ENCODE results near the gene EXOC1L. TPM values are rescaled to one million over a fixed set of nuclear protein-coding genes. Genes with fewer than 3 reads are reported as not detected.
"Not testable (repeated sequence)": the region's sequence is repeated elsewhere in the genome, so short reads cannot be mapped to it uniquely, and the experiment has no call there.

EXOC1L gene
- total RNA-seq, 1 donor, result not detected

DNA sequence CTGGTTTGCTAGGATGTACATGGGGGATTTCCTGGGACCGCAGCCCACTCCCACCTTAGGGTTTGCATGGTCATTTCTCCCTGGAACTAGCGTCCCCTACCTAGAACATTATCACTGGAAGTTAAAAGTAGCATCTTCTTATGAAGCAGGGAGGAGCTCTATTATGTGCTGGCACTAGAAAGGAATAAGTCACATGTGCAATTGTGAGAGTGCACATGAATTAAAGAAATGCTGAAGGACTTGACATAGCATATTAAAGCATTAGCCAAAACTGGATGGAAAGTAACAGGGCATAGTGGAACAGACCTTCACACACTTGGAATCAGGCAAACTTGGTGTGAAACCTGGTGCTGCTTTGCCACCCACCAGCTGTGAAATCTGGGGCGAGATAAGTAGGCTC lies 2.7 kb downstream of the EXOC1L start:
- H3K9me3 ChIP-seq (ENCODE audit: low read depth, low read length), result no peaks in the 10 kb centered on the region

DNA sequence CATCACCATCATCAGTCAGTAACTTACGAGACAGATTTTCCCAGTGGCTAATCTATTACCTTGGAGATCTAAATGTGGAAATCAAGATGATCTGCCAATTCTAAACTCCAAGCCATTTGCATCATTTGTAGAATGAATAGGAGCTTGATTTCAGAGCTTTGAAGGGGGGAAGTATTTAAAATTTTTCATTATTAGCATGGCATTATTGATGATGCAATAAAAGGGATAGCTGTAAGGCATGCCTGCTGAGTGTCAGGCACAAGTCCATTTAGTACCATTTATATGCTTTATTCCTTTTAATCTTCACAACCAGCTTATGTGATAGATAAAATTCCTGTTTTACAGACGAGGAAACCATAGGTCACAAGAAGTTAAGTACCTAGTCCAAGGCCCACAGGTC lies 5.3 kb downstream of the EXOC1L start:
- H3K4me3 ChIP-seq (ENCODE audit: low read length), result no peak overlapping the region
- no peaks in the 10 kb centered on the region for H3K9me3 ChIP-seq (ENCODE audit: low read depth, low read length)
- H3K4me1 ChIP-seq (ENCODE audit: insufficient read depth, low read length), result no peaks in the 10 kb centered on the region
- peaks cover 7% of the 10 kb centered on the region for H3K27me3 ChIP-seq (ENCODE audit: insufficient read depth, low read length)

More for the DNA sequence above, 2.7 kb downstream of the EXOC1L start:
- H3K27me3 ChIP-seq (ENCODE audit: insufficient read depth, low read length), result peaks cover 8% of the 10 kb centered on the region
- H3K4me3 ChIP-seq (ENCODE audit: low read length), result no peak overlapping the region
- H3K4me1 ChIP-seq (ENCODE audit: insufficient read depth, low read length), result no peaks in the 10 kb centered on the region

DNA sequence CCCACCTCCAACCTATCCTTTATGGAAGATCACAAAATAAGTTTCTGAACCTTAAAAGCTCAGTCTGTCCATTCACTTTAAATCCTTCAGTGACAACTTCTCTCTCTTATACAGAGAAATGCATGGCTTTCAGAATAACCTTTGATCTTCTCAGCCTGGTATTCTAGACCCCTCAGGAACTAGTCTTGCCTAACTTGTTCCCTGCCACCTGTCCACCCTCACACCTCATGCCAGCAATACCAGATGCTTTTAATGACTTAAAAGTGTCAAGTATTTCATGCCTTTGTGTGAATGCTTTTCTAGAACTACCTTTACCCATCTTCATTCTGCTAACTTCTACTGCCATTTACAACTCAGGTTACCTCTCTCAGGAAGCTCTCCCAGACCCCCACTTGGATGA lies 7.4 kb downstream of the EXOC1L start:
- H3K4me3 ChIP-seq (ENCODE audit: low read length), result no peak overlapping the region
- H3K9me3 ChIP-seq (ENCODE audit: low read depth, low read length), result no peaks in the 10 kb centered on the region
- peaks cover 7% of the 10 kb centered on the region for H3K27me3 ChIP-seq (ENCODE audit: insufficient read depth, low read length)
- H3K4me1 ChIP-seq (ENCODE audit: insufficient read depth, low read length), result no peaks in the 10 kb centered on the region

DNA sequence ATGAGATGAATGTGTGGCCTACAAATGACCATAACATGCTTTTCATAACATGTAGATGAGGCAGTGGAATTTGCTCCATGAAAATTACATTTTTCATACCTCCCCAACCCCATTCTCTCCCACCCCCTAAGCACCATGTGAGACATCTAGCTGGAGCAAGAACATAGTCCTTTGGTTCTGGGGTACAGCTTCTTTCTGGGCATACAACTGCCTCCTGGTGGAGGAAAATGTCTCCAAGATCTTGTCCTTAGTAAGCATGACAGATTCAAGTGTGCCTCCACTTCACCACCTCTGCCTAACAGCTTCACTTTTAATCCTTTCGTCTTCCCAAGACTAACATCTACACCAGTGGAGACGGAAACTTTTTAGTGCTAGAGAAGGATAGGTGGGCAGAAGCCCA lies 8.0 kb downstream of the EXOC1L start:
- Histone ChIP-seq H3K9me3 (ENCODE audit: low read depth, low read length) (no peaks in the 10 kb centered on the region), H3K4me3 (ENCODE audit: low read length) (no peak overlapping the region), H3K27me3 (ENCODE audit: insufficient read depth, low read length) (peaks cover 7% of the 10 kb centered on the region), H3K4me1 (ENCODE audit: insufficient read depth, low read length) (no peaks in the 10 kb centered on the region)

DNA sequence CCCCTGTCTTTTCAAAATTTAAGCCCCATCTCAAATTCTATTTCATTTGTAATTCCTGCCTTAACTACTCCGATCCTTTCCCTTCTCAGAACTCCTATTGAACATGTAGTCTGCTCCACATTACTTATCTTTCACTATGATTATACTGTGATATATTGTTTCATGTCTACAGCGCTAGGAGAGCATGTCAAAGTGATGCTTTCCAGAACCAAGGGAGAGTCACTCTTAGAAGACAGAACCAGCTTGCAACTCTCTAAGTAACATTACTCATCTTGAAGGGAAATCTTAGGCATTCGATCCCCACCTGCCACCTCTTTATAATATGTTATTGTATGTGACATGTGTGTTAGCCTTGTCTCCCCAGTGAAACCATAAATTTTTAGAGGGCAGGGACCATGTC lies 10.5 kb downstream of the EXOC1L start:
- Histone ChIP-seq H3K27me3 (ENCODE audit: insufficient read depth, low read length) (peaks cover 7% of the 10 kb centered on the region), H3K9me3 (ENCODE audit: low read depth, low read length) (no peaks in the 10 kb centered on the region), H3K4me1 (ENCODE audit: insufficient read depth, low read length) (no peaks in the 10 kb centered on the region), H3K4me3 (ENCODE audit: low read length) (no peak overlapping the region)

DNA sequence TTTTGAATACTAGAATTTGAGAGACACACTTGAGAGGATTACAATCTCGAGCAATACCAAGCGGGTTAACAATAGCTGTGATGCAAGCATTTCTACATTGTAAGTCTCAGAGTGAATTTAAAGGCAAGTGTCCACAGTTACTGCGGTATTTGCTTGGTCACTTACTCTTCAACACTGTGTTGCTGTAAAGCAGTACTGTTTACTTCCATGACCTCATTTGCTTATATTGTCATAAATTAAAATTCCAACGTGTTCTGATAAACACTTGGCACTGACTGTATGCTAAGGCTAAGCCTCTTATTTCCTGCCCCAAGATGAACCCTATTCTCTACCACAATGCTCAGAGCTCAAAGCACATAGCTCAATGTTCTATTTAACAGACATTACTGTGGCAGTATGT lies 11.1 kb downstream of the EXOC1L start:
- Histone ChIP-seq H3K4me1 (ENCODE audit: insufficient read depth, low read length) (no peaks in the 10 kb centered on the region), H3K9me3 (ENCODE audit: low read depth, low read length) (no peaks in the 10 kb centered on the region), H3K4me3 (ENCODE audit: low read length) (no peak overlapping the region), H3K27me3 (ENCODE audit: insufficient read depth, low read length) (peaks cover 7% of the 10 kb centered on the region)

DNA sequence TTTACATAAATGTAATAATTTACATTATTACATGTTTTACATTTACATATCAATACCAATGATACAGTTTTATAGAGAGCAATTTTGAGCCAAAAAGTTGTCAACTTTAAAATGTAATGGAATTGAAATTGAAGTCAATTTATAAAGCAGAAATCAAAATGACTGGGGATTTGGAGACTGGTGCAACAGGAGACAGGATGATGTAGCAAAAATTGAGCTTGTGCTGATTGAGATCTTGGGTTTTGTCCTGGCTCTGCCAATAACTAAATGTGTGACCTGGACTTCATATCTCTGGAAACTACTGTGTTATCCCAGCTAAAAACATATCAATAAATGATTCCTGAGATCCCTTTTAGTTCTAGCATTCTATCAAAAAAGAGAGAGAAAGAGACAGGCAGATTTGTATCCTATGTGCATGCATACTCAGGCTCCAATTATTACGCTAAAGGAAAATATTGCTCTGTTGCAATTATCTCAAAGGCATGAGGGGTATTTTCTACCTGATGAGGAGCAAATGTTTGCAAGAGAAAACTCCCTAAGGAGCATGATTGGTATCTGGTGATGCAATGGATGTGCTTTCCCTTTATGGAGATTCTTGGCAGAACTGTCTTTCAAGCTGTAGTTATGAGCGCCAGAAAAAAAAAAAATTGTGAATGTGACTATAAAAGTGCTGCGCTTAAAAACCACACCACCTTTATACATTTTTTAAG lies 14.7 kb downstream of the EXOC1L start:
- H3K9me3 ChIP-seq (ENCODE audit: low read depth, low read length), result no peaks in the 10 kb centered on the region
- no peak overlapping the region for H3K4me3 ChIP-seq (ENCODE audit: low read length)

DNA sequence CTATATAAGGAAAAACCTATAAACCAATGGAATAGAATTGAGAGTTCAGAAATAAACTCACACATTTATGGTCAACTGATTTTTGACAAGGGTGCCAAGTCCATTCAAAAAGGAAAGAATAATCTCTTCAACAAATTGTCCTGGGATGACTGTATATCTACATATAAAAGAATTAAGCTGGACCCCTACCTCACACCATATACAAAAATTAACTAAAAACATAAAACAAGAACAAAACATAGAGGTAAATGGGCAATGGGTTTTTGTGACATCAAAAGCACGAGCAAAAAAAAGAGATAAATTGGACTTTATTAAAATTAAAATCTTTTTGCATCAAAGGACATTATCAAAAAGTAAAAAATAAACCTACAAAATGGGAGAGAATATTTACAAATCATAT lies 18.3 kb downstream of the EXOC1L start:
- H3K4me3 ChIP-seq (ENCODE audit: low read length), result no peak overlapping the region
- peaks cover 25% of the 10 kb centered on the region for H3K27me3 ChIP-seq (ENCODE audit: insufficient read depth, low read length)
- H3K4me1 ChIP-seq (ENCODE audit: insufficient read depth, low read length), result no peaks in the 10 kb centered on the region
- no peaks in the 10 kb centered on the region for H3K9me3 ChIP-seq (ENCODE audit: low read depth, low read length)

More for the DNA sequence above, 14.7 kb downstream of the EXOC1L start:
- no peaks in the 10 kb centered on the region for H3K4me1 ChIP-seq (ENCODE audit: insufficient read depth, low read length)
- H3K27me3 ChIP-seq (ENCODE audit: insufficient read depth, low read length), result peaks cover 26% of the 10 kb centered on the region

DNA sequence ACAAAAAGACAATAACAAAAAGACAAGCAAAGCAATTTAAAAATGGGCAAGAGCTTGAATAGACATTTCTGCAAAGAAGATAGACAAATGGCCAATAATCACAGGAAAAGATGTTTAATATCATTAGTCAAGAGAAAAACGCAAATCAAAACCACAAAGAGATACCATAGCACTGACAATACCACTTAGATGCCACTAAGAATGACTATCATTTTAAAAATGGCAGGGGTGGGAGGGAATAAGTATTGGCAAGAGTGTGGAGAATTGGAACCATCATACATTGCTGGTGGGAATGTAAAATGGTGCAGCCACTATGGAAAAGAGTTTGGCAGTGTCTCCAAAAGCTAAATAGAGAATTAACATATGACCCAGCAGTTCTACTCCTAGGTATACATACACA lies 18.8 kb downstream of the EXOC1L start:
- H3K27me3 ChIP-seq (ENCODE audit: insufficient read depth, low read length), result peaks cover 25% of the 10 kb centered on the region

DNA sequence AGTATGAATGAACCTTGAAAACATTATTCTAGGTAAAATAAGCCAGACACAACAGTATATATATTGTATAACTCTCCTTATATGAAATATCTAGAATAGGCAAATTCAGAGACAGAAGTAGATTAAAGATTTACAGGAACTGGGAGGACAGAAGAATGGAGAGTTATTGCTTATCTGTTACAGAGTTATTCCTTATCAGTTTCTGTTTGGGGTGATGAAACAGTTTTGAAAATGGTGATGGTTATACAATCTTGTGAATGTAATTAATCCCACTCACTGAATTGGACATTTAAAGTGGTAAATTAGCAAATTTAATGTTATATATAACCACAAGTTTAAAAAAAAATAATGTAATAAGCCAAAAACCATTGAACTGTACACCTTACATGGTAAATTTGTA lies 19.4 kb downstream of the EXOC1L start:
- Histone ChIP-seq H3K27me3 (ENCODE audit: insufficient read depth, low read length) (peaks cover 25% of the 10 kb centered on the region), H3K9me3 (ENCODE audit: low read depth, low read length) (no peaks in the 10 kb centered on the region), H3K4me1 (ENCODE audit: insufficient read depth, low read length) (no peaks in the 10 kb centered on the region), H3K4me3 (ENCODE audit: low read length) (no peak overlapping the region)

More for the DNA sequence above, 18.8 kb downstream of the EXOC1L start:
- Histone ChIP-seq H3K4me3 (ENCODE audit: low read length) (no peak overlapping the region), H3K9me3 (ENCODE audit: low read depth, low read length) (no peaks in the 10 kb centered on the region), H3K4me1 (ENCODE audit: insufficient read depth, low read length) (no peaks in the 10 kb centered on the region)

DNA sequence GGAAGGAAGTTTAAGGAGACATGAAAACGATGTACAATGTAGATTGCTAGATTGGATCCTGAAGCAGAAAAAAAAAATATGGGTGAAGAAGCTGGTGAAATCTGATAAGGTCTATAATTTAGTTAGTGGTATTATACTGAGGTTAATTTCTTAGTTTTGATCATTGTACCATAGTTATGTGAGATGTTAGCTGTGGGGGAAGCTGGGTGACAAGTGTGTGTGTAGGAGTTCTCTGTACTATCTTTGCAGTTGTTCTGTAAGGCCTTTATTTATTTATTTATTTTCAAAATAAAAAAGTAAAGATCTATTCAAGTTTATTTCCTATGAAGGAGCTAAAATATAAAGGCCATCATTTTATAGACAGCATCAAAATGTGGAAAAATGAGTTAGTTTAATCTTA lies 21.4 kb downstream of the EXOC1L start:
- H3K4me3 ChIP-seq (ENCODE audit: low read length), result no peak overlapping the region
- no peaks in the 10 kb centered on the region for H3K4me1 ChIP-seq (ENCODE audit: insufficient read depth, low read length)
- H3K9me3 ChIP-seq (ENCODE audit: low read depth, low read length), result no peaks in the 10 kb centered on the region
- peaks cover 22% of the 10 kb centered on the region for H3K27me3 ChIP-seq (ENCODE audit: insufficient read depth, low read length)

DNA sequence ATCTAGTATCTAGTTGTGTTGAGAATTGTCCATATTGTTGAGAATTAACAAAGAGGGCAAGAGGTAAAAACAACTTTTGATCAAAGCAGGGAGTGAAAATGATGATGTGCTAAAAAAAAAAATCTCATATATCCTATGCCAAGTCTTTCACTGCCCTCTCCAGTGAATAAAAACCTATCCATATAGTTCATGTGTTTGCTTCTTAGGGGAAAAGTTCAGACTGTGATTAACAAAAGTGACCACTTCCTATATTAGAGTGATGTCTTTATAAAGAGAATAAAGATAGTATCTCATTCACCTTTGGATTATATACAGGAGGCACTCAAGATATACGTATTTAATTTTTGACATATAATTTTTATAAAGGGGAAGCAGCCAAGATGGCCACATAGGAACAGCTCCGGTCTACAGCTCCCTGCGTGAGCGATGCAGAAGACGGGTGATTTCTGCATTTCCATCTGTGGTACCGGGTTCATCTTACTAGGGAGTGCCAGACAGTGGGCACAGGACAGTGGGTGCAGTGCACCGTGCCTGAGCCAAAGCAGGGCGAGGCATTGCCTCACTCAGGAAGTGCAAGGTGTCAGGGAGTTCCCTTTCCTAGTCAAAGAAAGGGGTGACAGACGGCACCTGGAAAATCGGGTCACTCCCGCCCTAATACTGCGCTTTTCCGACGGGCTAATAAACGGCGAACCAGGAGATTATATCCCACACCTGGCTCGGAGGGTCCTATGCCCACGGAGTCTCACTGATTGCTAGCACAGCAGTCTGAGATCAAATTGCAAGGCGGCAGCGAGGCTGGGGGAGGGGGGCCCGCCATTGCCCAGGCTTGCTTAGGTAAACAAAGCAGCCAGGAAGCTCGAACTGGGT lies 22.0 kb downstream of the EXOC1L start:
- H3K4me3 ChIP-seq (ENCODE audit: low read length); H3K9me3 ChIP-seq (ENCODE audit: low read depth, low read length); H3K4me1 ChIP-seq (ENCODE audit: insufficient read depth, low read length): not testable (repeated sequence)
- H3K27me3 ChIP-seq (ENCODE audit: insufficient read depth, low read length), result peaks cover 16% of the 10 kb centered on the region

DNA sequence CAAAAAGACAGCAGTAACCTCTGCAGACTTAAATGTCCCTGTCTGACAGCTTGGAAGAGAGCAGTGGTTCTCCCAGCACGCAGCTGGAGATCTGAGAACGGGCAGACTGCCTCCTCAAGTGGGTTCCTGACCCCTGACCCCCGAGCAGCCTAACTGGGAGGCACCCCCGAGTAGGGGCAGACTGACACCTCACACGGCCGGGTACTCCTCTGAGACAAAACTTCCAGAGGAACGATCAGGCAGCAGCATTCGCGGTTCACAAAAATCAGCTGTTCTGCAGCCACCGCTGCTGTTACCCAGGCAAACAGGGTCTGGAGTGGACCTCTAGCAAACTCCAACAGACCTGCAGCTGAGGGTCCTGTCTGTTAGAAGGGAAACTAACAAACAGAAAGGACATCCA lies 22.7 kb downstream of the EXOC1L start:
- H3K4me1 ChIP-seq (ENCODE audit: insufficient read depth, low read length); H3K4me3 ChIP-seq (ENCODE audit: low read length); H3K9me3 ChIP-seq (ENCODE audit: low read depth, low read length): not testable (repeated sequence)
- peaks cover 15% of the 10 kb centered on the region for H3K27me3 ChIP-seq (ENCODE audit: insufficient read depth, low read length)

DNA sequence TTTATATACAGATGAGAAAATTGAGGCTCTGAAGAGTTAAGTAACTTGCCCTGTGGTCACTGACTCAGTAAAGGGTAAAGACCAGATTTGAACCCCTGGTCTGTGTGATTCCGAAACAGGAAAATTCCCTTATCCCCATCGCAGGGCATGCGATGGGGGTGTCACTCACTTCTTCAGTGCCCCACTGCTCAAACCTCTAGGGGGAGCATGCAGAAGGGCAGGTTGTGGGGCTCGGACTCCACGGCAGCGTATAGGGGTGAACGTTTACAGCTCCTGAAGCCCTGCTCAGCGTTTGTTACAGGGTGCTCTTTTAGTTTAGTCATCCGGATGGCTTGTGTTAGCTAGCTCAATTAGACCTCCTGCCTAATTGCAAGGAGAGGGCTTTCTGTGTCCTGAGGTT lies 30.1 kb downstream of the EXOC1L start:
- H3K4me3 ChIP-seq (ENCODE audit: low read length), result no peak overlapping the region
- H3K27me3 ChIP-seq (ENCODE audit: insufficient read depth, low read length), result no peaks in the 10 kb centered on the region
- H3K4me1 ChIP-seq (ENCODE audit: insufficient read depth, low read length), result peaks cover 11% of the 10 kb centered on the region
- no peaks in the 10 kb centered on the region for H3K9me3 ChIP-seq (ENCODE audit: low read depth, low read length)

DNA sequence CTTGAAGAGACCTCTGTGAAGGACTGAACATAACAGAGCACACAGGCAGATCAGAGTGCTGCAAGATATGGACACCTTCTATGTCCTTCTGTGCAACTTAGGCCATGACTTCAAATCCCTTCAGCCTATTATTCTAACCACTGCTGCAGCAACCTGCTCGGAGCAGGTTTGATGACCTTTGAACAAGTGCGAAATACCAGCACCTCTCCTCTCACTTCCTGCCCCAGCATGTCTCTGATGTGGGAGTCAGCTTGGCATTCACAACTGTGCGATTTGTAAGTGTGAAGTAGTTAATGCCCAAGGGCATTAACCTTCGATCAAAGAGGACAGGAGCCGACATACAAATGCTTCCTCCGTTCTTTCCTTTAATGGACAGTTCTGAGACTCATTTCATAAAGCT lies 32.3 kb downstream of the EXOC1L start:
- Histone ChIP-seq H3K4me3 (ENCODE audit: low read length) (no peak overlapping the region), H3K27me3 (ENCODE audit: insufficient read depth, low read length) (no peaks in the 10 kb centered on the region)

More for the DNA sequence above, 32.3 kb downstream of the EXOC1L start:
- peaks cover 16% of the 10 kb centered on the region for H3K4me1 ChIP-seq (ENCODE audit: insufficient read depth, low read length)
- no peaks in the 10 kb centered on the region for H3K9me3 ChIP-seq (ENCODE audit: low read depth, low read length)

Measured in mononuclear cell (primary cell).